GM21528 (cell line): ENCODE data around the gene LAMA5.

ENCODE experiments used
- ATAC-seq: cut with Tn5 transposase; IDR thresholded peaks from one replicate; pipeline ENCODE4 v1.9.1; 2021; ENCODE audit warnings: mild to moderate bottlenecking, moderate library complexity; ENCODE audit not compliant: unreplicated experiment, low FRiP score

The LAMA5 gene

GRCh38 chr20:62293111-62293784 lies 73.9 kb downstream of the LAMA5 start:
- no peak for ATAC-seq

- ATAC-seq, result no peak
Observed at GRCh38 chr20:62292108-62292507, 75.0 kb downstream of the LAMA5 start.

GRCh38 chr20:62291251-62292066 lies 75.7 kb downstream of the LAMA5 start:
- no peak for ATAC-seq

GRCh38 chr20:62289898-62290297 lies 77.2 kb downstream of the LAMA5 start:
- no peak for ATAC-seq

GRCh38 chr20:62289131-62289530 lies 78.0 kb downstream of the LAMA5 start:
- ATAC-seq, result no peak

GRCh38 chr20:62288535-62289105 lies 78.5 kb downstream of the LAMA5 start:
- no peak for ATAC-seq

GRCh38 chr20:62287759-62288534 lies 79.2 kb downstream of the LAMA5 start:
- no peak for ATAC-seq

GRCh38 chr20:62287129-62287528 lies 80.0 kb downstream of the LAMA5 start:
- no peak for ATAC-seq

- ATAC-seq, result no peak
Observed at GRCh38 chr20:62286493-62287064, 80.5 kb downstream of the LAMA5 start.

- no peak for ATAC-seq
Observed at GRCh38 chr20:62285722-62286121, 81.4 kb downstream of the LAMA5 start.

- ATAC-seq, result no peak
Observed at GRCh38 chr20:62285151-62285550, 82.0 kb downstream of the LAMA5 start.

GRCh38 chr20:62284448-62284847 lies 82.7 kb downstream of the LAMA5 start:
- no peak for ATAC-seq

GRCh38 chr20:62282877-62283503 lies 84.1 kb downstream of the LAMA5 start:
- no peak for ATAC-seq

GRCh38 chr20:62282103-62282502 lies 85.0 kb downstream of the LAMA5 start:
- no peak for ATAC-seq

GRCh38 chr20:62281161-62281933 lies 85.8 kb downstream of the LAMA5 start:
- ATAC-seq, result no peak

GRCh38 chr20:62280303-62280702 lies 86.8 kb downstream of the LAMA5 start:
- no peak for ATAC-seq

- no peak for ATAC-seq
Observed at GRCh38 chr20:62277253-62277652, 89.9 kb downstream of the LAMA5 start.

GRCh38 chr20:62276439-62276838 lies 90.7 kb downstream of the LAMA5 start:
- ATAC-seq, result no peak

GRCh38 chr20:62275219-62275618 lies 91.9 kb downstream of the LAMA5 start:
- no peak for ATAC-seq
